ENCODE results near the gene CNTF. TPM values are rescaled to one million over a fixed set of nuclear protein-coding genes. Genes with fewer than 3 reads are reported as not detected.

Gene CNTF
- total RNA-seq, 1 donor from 2014 or later: 2.2 TPM

- no peak for DNase-seq (ENCODE audit: low spot score)
These were observed 19.5 kb downstream of the CNTF start for GRCh38 chr11:58641803-58642581.

GRCh38 chr11:58645854-58646253 lies 23.4 kb downstream of the CNTF start:
- DNase-seq (ENCODE audit: low spot score): no peak

GRCh38 chr11:58647141-58647699 lies 24.8 kb downstream of the CNTF start:
- no peak for DNase-seq (ENCODE audit: low spot score)

- DNase-seq (ENCODE audit: low spot score): no peak
These were observed 25.4 kb downstream of the CNTF start for GRCh38 chr11:58647866-58648265.

- no peak for DNase-seq (ENCODE audit: low spot score)
These were observed 27.2 kb downstream of the CNTF start for GRCh38 chr11:58649623-58650022.

GRCh38 chr11:58650496-58650895 lies 28.0 kb downstream of the CNTF start:
- DNase-seq (ENCODE audit: low spot score): no peak

GRCh38 chr11:58652726-58653280 lies 30.3 kb downstream of the CNTF start:
- DNase-seq (ENCODE audit: low spot score): no peak

- DNase-seq (ENCODE audit: low spot score): no peak
These were observed 31.8 kb downstream of the CNTF start for GRCh38 chr11:58654079-58654907.

GRCh38 chr11:58654908-58655296 lies 32.4 kb downstream of the CNTF start:
- DNase-seq (ENCODE audit: low spot score): no peak

- no peak for DNase-seq (ENCODE audit: low spot score)
These were observed 33.9 kb downstream of the CNTF start for GRCh38 chr11:58656348-58656747.

GRCh38 chr11:58658623-58659022 lies 36.2 kb downstream of the CNTF start:
- DNase-seq (ENCODE audit: low spot score): no peak

- DNase-seq (ENCODE audit: low spot score): no peak
These were observed 36.9 kb downstream of the CNTF start for GRCh38 chr11:58659404-58659803.

GRCh38 chr11:58659910-58660570 lies 37.6 kb downstream of the CNTF start:
- no peak for DNase-seq (ENCODE audit: low spot score)

- no peak for DNase-seq (ENCODE audit: low spot score)
These were observed 49.6 kb downstream of the CNTF start for GRCh38 chr11:58671983-58672633.

- DNase-seq (ENCODE audit: low spot score): no peak
These were observed 52.1 kb downstream of the CNTF start for GRCh38 chr11:58674609-58675008.

Other genes starting within 250 kb of the CNTF start
- not detected for gene OR5B3, start 215.8 kb upstream of the CNTF start, total RNA-seq
- not detected for gene OR5B2, start 194.5 kb upstream of the CNTF start, total RNA-seq
- not detected for gene OR5B12, start 180.4 kb upstream of the CNTF start, total RNA-seq
- not detected for gene OR5B21, start 114.6 kb upstream of the CNTF start, total RNA-seq
- gene LPXN, start 46.8 kb upstream of the CNTF start, total RNA-seq: 17.0 TPM
- gene ZFP91, start 43.6 kb upstream of the CNTF start, total RNA-seq: 58.7 TPM
- 6.4 TPM for gene GLYAT, start 109.3 kb downstream of the CNTF start, total RNA-seq
- gene GLYATL2, start 222.0 kb downstream of the CNTF start, total RNA-seq: not detected

All from mesenteric fat pad (tissue), 1 donor.